HG02981 (cell line): Measurements from ENCODE around the gene SUCO.
"Not testable (repeated sequence)": the region's sequence is repeated elsewhere in the genome, so short reads cannot be mapped to it uniquely, and the experiment has no call there.

ENCODE experiments used
- ATAC-seq: cut with Tn5 transposase; IDR thresholded peaks from one replicate; pipeline ENCODE4 v1.9.1; 2021; ENCODE audit warnings: mild to moderate bottlenecking, moderate library complexity; ENCODE audit not compliant: unreplicated experiment

SUCO gene

GRCh38 chr1:172603816-172604215, 70.9 kb downstream of the SUCO start:
- ATAC-seq, result no peak

GRCh38 chr1:172605641-172606040, 72.7 kb downstream of the SUCO start:
- ATAC-seq, result no peak

- no peak for ATAC-seq
These were observed 74.2 kb downstream of the SUCO start for GRCh38 chr1:172607145-172607544.

GRCh38 chr1:172608098-172608601, 75.2 kb downstream of the SUCO start:
- no peak for ATAC-seq

- no peak for ATAC-seq
These were observed 76.6 kb downstream of the SUCO start for GRCh38 chr1:172609528-172609927.

GRCh38 chr1:172612478-172612877, 79.5 kb downstream of the SUCO start:
- ATAC-seq, result no peak

- ATAC-seq, result no peak
These were observed 80.3 kb downstream of the SUCO start for GRCh38 chr1:172613294-172613693.

- no peak for ATAC-seq
These were observed 83.2 kb downstream of the SUCO start for GRCh38 chr1:172616195-172616594.

GRCh38 chr1:172616636-172617035, 83.7 kb downstream of the SUCO start:
- ATAC-seq, result no peak

GRCh38 chr1:172620603-172621002, 87.7 kb downstream of the SUCO start:
- not testable (repeated sequence) for ATAC-seq

GRCh38 chr1:172622541-172622940, 89.6 kb downstream of the SUCO start:
- no peak for ATAC-seq

GRCh38 chr1:172623748-172624147, 90.8 kb downstream of the SUCO start:
- ATAC-seq, result no peak

GRCh38 chr1:172626845-172627244, 93.9 kb downstream of the SUCO start:
- ATAC-seq, result no peak

GRCh38 chr1:172627702-172628101, 94.8 kb downstream of the SUCO start:
- ATAC-seq, result no peak

GRCh38 chr1:172628401-172628800, 95.5 kb downstream of the SUCO start:
- no peak for ATAC-seq

- ATAC-seq, result no peak
These were observed 96.2 kb downstream of the SUCO start for GRCh38 chr1:172629170-172629569.

- no peak for ATAC-seq
These were observed 96.7 kb downstream of the SUCO start for GRCh38 chr1:172629638-172630037.

GRCh38 chr1:172630056-172630818, 97.3 kb downstream of the SUCO start:
- no peak for ATAC-seq

- no peak for ATAC-seq
These were observed 97.9 kb downstream of the SUCO start for GRCh38 chr1:172630868-172631267.

GRCh38 chr1:172637522-172637921, 104.6 kb downstream of the SUCO start:
- no peak for ATAC-seq

- ATAC-seq, result no peak
These were observed 105.3 kb downstream of the SUCO start for GRCh38 chr1:172638249-172638648.

- ATAC-seq, result no peak
These were observed 106.2 kb downstream of the SUCO start for GRCh38 chr1:172638885-172639831.
